Stimulated activated CD4-positive, alpha-beta T cell treated with anti-CD3 and anti-CD28 coated beads, Interleukin-15, amount 100 ng/mL, for 1 hour (primary cell): ENCODE data around the gene PAX5.

Experiments used
- DNase-seq, 2 donors: peaks; one replicate each; pipeline ENCODE4 v3.0.0-alpha.2; 2020; ENCODE audit warnings: low read depth in 1 of 2, low spot score in 1 of 2

Gene PAX5

DNA sequence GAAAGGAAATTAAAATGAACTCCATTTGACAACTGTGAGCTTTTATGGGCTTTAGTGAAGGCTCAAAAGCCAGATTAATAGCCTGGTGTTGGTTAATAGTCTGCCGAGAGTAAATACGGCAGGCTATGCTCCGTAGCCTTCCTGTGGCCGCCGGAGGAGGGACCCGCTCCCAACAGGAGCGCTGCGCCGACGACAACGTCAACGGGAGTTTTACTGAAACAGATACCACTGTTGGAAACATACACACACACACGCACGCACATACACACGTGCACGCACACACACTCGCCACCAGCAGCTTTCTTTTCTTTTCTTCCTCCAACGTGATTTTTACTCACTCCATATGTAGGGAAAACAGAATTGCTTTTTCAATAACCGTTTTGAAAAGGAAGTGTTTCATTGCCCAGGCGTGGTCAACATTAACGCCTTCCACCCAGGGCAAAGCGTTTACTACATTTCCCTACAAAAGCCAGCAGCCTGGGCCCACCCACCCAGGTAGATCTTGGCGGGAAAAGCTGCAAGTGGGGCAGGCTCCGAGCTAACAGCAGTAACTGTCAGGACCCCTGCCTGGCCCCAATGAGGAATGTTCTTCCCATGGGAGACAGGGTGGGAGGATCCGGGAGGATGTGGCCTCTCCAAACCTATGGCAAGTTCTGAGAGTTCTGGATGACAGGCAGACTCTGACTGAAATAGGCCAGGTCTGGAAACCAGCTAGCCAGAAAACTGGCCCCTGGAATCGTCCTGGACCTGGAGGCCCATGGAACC, 72.3 kb downstream of the PAX5 start:
- no peak for DNase-seq

DNA sequence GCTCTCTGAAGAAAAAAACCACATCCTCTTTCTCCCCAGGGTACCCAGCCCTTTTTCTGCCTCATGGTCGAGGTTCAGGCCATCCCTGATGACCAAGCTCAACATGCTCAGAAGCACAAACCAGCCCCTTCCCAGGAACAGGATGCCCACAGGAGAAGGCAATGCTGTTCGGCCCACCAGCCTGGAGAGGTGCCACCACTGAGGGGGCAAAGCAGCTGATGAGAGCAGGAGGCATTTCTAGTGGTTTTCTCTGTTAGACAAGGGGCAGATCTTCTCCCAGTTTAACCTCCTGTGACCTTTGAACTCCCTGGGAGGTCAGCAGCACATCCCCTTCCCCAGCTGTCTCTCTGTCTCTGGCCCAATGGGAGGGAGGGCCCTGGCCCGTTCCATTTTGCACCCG, 73.0 kb downstream of the PAX5 start:
- no peak for DNase-seq

DNA sequence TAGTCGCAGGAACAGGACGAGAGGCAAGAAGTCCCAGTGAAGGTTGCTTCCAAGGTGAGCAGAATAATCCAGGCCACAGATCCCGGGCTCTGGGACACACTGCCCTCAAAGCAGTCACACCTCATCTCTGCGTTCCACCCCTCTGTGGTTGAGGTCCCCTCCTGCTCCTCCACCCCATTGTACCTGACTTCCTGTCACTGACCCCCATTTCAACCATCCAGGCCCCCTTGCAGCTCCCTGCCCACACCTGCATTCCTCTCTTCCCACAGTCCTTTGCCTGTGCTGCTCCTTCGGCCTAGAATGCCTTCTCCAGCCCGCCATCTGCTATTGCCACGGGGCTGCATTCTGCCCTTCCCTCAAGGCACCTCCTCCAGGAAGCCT, 73.5 kb downstream of the PAX5 start:
- no peak for DNase-seq

DNA sequence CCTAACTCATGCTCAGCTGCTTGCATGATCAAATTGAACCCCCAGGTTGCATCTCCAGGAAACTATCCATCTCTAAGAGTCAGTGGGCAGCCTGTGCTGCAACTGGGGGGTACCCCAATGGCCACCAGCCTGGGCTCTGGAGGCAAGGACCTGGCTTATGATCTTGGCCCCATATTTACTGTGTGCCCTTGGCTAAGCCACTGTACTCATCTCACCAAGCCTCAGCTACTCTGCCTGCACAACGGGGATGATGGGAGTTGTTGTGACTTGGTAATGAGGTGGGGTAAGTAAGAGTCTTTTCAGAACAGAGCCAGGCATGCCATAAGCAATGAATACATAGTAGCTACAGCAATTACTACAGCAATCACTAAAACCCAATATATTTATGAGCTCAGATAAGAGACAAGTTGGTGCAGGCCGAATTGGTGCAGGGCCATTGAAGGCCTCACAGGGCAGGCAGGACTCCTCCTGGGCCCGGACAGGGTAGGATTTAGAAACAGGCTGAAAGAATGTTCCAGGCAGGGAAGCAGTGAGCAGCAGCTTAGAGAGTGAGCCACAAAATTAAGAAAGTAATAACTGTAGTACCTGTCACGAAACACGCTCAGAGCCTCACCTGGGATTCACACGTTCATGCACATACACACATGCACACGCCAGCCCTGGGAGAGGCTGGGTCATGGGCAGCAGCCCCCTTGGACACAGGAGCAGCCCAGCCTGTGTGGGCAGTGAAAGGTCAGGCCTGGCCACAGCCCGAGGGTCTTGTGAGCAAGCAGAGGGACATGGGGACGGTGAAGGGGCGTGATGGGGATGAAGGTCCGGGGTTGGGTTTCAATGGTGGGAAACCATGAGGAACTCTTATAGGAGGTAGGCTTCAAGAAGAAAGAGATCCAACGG, 74.1 kb downstream of the PAX5 start:
- DNase-seq = no peak

DNA sequence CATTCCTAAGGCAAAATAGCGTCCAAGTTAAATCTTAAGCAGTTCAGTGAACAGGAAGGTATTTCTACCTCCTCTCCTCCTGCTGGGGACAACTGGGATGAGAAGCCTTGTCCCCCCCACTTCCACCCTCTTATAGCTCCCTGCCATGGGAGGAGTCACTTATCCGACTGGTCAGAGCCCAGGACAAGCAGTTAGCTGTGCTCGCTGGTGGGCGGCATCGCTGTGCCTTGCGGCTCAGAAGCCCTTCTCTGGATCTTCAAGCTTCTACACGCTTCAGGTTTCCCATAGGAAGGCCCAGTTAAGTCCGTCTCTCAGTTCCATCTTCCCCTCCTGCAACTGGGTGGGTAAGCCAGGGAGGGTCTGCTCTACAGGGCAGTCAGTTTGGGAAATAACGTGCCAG, 77.2 kb downstream of the PAX5 start:
- DNase-seq = no peak

DNA sequence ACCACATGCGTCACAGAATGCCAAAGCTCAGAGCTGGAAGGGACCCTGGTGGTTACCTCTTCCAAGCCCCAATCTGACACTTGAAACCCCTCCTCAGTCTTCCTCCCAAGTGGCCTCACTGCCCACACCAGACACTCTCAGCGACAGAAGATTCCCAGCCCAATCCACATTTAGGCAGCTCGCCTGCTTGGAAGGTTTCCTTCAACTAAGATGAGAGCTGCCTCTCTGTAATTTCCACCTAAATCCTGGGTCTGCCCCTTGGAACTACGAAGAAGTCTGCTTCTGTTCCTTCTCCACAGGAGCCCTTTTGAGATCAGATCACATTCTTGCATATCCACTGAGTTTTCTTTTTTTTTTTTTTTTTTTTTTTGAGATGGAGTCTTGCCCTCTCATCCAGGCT, 83.7 kb downstream of the PAX5 start:
- no peak for DNase-seq

DNA sequence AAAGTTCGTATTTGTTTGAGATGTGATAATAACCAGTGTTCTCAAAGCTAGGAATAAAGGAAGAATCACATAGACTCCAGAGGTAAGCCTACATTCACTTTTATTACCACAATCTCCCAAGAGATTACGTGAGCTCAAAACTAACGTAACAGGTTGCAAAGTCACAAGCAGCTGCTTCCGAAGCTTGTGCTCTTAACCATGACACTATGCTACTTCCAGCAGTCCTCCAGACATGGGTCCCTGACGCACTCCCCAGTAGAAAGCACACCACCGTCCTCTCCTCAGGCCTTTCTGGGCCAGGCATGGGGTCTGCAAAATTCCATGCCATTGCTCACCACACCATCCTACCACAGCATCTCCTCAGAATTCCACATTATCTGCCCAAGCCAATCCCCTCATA, 84.6 kb downstream of the PAX5 start:
- DNase-seq = no peak

DNA sequence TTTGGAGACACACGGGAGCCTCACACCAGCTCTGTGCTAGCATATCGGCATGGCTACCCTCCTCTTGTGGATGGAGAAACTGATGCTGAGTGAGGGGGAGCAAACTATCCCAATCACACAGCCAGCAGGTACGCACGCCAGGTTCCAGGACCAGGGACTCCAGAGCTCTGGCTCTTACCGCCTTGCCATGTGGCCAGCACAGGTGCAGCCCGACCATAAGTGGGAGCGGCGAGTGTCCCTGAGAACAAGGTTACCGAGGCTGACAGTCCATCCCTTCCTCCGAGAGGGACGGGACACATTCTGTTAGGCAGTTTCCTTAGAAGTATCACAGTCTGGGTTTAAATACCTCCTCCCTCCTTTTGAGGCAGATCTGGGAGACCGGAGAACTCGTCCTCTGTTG, 86.0 kb downstream of the PAX5 start:
- no peak for DNase-seq

DNA sequence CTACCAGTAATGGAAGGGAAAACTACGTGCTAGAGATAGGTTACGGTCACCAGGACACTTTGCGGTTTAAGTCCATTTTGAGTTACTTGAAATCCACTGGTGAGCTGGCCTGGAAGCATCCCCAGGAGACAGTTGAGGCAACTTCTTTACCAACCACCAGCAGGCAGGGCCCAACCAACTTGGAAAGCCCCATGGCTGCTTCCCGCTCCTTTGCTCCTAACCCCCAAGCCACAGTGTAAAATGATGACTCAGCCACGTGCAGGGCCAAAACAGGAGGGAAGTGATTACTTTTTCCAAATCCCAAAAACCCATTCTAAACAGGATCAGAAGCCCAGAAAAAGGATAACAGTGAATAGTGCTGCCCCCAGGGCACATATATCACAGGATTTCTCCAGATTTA, 87.4 kb downstream of the PAX5 start:
- DNase-seq = no peak

DNA sequence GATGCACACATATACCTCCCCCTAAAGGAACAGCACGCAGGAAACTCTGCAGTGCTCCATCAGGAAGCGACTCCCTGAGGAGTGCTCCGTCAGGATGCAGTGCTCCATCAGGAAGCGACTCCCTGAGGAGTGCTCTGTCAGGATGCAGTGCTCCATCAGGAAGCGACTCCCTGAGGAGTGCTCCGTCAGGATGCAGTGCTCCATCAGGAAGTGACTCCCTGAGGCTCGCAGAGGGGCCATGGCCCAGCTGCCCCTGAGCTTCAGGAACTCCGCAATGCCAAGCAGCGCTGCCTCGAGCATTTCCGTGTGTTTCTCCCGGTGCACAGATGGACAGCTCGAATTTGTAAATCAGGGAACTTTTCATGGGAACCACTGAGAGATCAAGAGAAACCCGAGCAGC, 88.1 kb downstream of the PAX5 start:
- DNase-seq = no peak

DNA sequence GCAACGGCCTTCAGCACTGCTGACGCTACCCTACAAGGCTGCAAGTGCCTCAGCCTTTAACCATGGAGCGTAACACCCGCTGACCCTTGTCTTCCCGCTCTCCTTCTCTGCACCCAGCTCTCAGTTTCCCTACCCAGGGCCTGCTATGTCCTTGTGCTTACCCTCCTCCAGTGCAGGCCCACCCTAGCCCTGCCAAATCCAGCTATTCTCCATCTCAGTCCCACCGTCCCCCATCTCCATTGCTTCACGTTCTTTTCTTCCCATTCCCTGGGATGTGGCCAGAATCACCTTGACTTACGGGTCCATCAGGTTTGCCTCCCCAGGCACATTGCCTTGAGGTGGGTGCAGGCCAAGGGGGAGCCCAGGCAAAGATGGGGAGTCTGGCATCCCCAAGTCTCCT, 91.2 kb downstream of the PAX5 start:
- DNase-seq = no peak

DNA sequence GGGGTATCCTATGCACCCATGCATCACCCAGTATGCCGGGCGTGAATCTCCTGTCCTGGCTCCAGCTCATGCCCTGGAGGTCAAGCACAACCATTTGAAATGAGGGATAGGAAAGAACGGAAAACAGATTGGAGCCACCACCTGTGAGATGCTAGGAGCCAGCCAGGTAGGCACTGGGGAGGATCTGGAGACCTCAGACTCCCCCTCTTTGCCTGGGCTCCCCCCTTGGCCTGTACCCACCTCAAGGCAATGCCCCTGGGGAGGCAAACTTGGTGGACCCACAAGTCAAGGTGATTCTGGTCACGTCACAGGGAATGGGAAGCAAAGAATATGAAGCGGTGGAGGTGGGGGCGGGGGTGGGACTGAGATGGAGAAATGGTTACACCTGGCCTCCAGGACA, 92.6 kb downstream of the PAX5 start:
- no peak for DNase-seq

DNA sequence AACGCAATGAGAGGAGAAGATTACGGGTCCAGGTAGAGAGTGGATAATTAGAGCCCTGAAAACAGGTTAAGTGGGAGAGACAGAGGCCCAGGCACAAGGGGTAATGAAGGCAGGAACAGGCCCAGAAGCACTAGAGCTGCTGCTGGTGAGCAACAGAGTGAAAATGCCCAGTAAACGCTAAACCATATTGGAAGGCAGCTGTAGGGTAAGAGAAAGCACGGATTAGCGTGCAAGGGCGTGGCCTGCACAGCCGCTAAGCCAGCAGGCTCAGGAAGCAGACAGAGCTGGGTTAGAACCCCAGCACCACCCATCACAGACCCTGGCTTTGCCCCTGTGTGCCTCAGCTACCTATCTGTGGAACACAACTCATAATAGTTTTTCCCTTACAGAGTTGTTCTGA, 93.2 kb downstream of the PAX5 start:
- DNase-seq = no peak

DNA sequence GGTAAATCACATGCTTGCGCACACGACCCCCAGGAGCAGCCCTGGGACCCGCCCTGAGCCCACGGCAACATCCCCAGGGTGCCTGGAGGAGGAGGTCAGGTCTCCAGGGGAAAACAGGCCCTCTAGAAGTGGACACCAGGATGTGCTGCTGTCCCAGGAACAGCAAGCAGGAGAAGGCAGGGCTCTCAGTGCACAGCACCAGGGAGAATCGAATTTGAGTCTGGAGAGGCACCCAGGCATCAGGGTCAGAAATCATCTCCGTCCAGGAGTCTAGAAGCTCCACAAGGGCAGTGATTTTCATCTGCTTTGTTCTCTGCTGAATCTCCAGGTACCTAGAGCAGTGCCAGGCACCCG, 93.6 kb downstream of the PAX5 start:
- DNase-seq = no peak

DNA sequence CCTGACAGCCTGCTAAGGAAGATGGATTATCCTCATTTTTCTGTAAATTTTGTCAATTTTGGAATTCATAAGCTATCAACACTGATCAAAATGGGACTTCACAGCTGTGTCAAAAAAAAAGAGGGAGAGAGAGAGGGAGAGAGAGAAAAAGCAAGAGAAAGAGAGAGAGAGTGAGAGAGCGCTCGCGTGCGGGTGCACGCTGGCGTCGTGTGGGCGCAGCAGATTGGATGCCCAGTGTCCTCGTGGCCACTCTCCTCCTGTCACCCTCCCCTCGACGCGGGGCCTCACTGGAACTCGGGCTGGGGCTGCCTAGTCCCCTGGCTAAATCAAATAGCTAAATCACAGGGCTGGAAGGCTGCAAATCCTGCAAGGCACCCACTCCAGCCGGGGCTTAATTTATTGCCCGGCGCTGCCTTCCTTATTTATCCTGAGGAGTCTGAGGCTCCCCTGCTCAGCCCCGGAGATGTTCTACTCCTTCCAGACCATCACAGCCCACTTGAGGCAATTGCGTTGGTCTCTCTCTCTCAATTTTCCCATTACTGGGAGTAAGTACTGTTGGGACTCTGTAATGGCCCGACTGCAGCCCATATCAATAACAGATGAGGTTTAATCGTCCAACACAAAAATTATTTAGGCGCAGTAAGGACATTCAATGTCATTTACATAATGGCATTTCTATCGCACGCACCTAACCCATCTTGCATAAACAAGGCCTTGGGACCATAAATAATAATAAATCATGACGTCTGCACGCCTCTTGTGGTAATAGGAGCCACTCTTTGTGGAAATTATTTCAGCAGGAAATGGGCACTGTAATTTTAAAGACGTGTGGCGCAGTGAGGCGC, 94.2 kb downstream of the PAX5 start:
- no peak for DNase-seq

DNA sequence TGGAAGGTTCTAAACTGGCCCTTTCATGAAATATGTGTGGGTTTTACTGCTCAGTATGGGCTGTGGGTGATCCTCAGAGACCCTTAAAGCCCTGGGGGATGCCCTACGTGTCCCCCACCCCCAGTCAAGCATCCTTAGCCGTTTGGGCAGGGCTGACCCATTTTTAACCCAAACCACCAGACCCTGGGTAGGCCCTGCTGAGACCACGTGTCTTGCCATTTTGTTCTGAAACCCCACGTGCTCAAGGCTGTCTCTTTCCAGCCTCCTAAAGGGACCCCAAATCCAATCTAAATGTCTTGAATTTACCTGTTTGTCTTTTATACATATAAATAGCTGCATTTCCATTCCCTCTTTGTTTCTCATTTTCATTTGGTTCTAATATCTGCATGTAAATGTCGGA, 94.9 kb downstream of the PAX5 start:
- no peak for DNase-seq

DNA sequence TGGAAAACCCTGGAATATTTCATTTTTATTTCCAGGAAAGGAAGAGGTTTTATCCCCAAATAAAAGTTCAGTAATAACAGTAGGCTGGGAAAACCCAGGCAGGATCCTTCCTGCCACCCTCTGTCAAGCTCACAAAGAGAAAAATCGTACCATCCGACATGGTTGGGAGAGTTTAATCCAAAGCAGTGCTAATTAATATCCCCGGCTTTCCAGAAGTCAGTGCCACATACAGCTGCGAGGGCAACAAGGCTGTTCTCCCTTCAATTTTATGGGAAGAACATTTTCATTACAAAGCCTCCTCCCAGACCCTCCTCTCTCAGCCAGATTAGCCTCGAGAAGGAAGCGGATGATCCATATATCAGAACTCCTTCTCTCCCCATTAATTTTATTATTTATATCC, 95.5 kb downstream of the PAX5 start:
- no peak for DNase-seq

DNA sequence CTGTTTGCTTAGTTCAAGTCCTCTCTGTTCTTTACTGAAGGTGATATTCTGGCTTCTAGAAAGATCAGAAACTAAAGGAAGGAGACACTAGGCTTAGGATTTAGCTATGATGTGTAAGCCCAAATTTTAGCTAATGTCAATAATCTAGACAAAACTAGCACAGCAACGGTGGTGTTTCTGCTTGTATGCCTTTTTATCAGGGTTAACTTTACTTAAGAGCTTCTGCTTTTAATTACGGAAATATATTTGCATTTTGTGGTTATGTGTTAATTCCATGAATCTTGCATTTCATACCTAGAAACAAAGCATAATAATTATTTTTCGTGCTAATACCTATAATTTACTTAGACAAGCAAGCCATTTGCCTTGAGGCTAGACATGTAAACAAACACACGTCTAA, 96.1 kb downstream of the PAX5 start:
- DNase-seq = no peak

DNA sequence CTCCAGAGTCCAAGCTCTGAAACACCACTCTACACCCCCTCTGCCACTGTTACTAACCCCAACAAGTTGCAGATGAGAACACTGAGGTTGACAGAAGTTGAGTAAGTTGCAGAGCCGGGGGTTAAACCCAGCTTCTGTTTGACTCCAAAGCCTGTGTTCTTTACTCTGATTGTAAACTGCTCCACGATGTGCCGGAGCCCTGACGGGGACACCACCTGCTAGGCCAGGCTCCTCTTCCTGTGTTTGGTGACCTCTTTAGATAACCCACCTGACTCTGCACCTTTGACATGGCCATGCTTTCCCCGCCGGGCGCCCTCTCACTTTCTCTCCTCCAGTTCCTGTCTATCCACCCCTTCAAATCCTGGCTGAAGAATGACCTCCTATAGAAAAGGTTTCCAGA, 96.7 kb downstream of the PAX5 start:
- DNase-seq = no peak

DNA sequence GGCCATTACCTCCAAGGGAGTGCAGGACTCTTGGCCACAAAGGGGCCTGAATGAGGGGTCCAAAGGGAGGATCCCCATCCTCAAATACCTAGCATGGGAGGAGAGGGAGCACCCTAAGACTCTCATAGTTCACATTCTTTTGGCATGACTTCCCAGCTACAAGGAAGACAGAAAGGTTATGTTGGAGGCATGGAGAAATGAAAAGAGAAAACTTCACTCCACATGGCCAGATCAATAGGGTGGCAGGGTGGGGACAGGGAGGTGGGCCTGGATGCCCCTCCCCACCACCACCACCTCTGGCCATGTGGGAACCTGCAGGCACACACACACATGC, 97.6 kb downstream of the PAX5 start:
- no peak for DNase-seq

DNA sequence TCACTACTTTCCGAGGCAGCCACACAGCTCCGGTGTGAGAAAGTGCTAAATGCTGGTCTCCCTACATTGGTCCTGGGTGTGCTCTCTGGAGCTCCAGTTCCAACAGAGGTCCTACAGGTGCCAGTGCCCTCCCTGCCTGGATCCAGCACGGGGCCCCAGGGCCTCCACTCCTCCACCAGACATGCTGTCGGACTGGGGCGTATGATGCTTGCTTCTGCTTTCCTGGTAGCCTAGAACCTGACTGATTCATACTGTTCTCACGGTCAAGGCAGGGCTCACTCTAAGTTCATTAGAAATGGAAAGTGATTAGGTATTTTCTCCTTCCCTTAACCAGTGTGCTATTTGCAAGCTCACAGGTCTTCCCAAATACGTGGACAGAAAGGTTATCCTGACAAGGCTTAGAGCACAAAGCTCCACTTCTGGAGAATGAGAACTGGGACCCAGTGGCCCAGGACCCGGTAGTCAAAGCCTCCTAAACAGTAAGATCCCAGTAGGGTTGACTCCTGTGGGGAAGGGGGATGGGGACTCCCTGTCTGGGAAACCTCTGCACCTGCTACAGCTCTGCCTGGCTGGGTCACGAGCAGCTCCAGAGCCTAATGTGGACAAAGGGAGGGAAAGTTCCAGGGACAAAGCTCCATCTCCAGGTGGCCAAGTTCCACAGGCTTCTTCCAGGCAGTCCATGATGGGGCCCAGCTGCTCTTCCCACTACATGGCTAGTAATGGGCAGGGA, 98.1 kb downstream of the PAX5 start:
- no peak for DNase-seq
